HEK293T (cell line): ENCODE measurements around the gene AOC1.

Experiments used
- CTCF ChIA-PET: fragments of 350-600 bp; formaldehyde crosslinking; extraction: SDS; loops from one replicate; lab custom pipeline; 2021; ENCODE audit warnings: antibody characterized with exemption, inconsistent platforms; lab: Yijun Ruan, JAX
- POLR2A ChIA-PET: fragments of 350-600 bp; formaldehyde crosslinking; extraction: SDS; loops from one replicate; lab custom pipeline; 2020; ENCODE audit warnings: antibody characterized with exemption, inconsistent platforms; lab: Yijun Ruan, JAX
- DNase-seq: peaks from one replicate; pipeline ENCODE4 v3.0.0; 2012; ENCODE audit warnings: mixed read lengths; ENCODE audit errors: extremely low spot score
- ARNT ChIP-seq: fragments of 450-650 bp; IDR thresholded peaks from 2 replicates; pipeline ENCODE4 v1.6.1; 2017; ENCODE audit warnings: mild to moderate bottlenecking
- BHLHE40 ChIP-seq: fragments of 450-650 bp; IDR thresholded peaks from 2 replicates; pipeline ENCODE4 v1.6.1; 2016; ENCODE audit warnings: mild to moderate bottlenecking, moderate library complexity, borderline replicate concordance
- CTBP1 ChIP-seq: fragments of 450-650 bp; IDR thresholded peaks from 2 replicates; pipeline ENCODE4 v1.6.1; 2016; ENCODE audit warnings: borderline replicate concordance
- ELF4 ChIP-seq: fragments of 450-650 bp; IDR thresholded peaks from 2 replicates; pipeline ENCODE4 v1.6.1; 2017; ENCODE audit warnings: antibody characterized with exemption
- FOXA1 ChIP-seq: fragments of 450-650 bp; IDR thresholded peaks from 2 replicates; pipeline ENCODE4 v1.6.1; 2016; ENCODE audit warnings: mild to moderate bottlenecking
- FOXK2 ChIP-seq: fragments of 450-650 bp; IDR thresholded peaks from 2 replicates; pipeline ENCODE4 v1.6.1; 2016; ENCODE audit warnings: mild to moderate bottlenecking
- FOXM1 ChIP-seq: fragments of 450-650 bp; IDR thresholded peaks from 2 replicates; pipeline ENCODE4 v1.6.1; 2017; ENCODE audit warnings: mild to moderate bottlenecking, borderline replicate concordance
- HDGF ChIP-seq: fragments of 450-650 bp; IDR thresholded peaks from 2 replicates; pipeline ENCODE4 v1.6.1; 2017; ENCODE audit warnings: antibody characterized with exemption, borderline replicate concordance
- L3MBTL2 ChIP-seq: fragments of 450-650 bp; conservative IDR thresholded peaks from 2 replicates; pipeline ENCODE4 v1.6.1; 2016; ENCODE audit warnings: mild to moderate bottlenecking
- LEF1 ChIP-seq: fragments of 450-650 bp; IDR thresholded peaks from 2 replicates; pipeline ENCODE4 v1.6.1; 2017; ENCODE audit warnings: mild to moderate bottlenecking, borderline replicate concordance
- NFRKB ChIP-seq: fragments of 450-650 bp; IDR thresholded peaks from 2 replicates; pipeline ENCODE4 v1.6.1; 2016; ENCODE audit warnings: mild to moderate bottlenecking, moderate library complexity
- SP1 ChIP-seq: fragments of 450-650 bp; IDR thresholded peaks from 2 replicates; pipeline ENCODE4 v1.6.1; 2017
- SUZ12 ChIP-seq: fragments of 450-650 bp; IDR thresholded peaks from 2 replicates; pipeline ENCODE4 v1.6.1; 2016; ENCODE audit warnings: mild to moderate bottlenecking
- TARDBP ChIP-seq: fragments of 450-650 bp; IDR thresholded peaks from 2 replicates; pipeline ENCODE4 v1.6.1; 2016
- ZNF384 ChIP-seq: fragments of 450-650 bp; IDR thresholded peaks from 2 replicates; pipeline ENCODE4 v1.6.1; 2016
- TF ChIP-seq, protein P1 (sequence below): fragments of 450-650 bp; IDR thresholded peaks from 2 replicates; pipeline ENCODE4 v1.6.1; 2016

Gene AOC1

DNA sequence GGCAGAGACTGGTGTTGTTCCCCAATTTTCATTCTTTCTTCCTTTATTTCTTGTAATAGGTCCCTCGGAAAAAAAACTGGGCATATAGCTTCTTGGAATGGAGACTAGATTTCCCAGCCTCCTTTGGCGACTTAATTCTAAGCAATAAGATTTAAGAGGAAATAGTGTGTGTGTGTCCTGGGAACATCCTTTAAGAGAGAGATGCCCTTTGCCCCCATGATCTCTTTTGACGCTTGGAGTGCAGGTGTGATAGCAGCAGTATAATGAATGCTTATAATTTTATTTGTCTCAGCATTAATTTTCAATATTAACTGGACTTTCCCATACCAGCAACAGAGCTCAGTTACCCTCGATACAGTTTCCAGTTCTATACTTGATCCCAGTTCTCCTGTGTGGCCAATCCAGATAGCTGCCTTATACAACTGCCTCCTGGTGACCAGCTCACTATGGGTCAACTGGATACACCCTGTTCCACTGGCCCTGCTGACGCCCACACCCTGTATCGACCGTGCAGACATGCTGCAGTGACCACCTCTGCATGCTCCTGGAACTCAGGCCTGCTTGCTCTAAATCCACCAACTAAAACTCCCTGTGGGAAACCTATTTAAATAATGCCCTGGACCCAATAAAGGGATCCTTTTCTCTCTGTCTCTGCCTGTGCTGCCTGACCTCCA, 37.9 kb upstream of the AOC1 start:
- no peak for TF ChIP-seq HDGF
- no peak for TF ChIP-seq NFRKB
- TF ChIP-seq L3MBTL2 = no peak
- no peak for TF ChIP-seq SP1
- TF ChIP-seq, protein P1, sequence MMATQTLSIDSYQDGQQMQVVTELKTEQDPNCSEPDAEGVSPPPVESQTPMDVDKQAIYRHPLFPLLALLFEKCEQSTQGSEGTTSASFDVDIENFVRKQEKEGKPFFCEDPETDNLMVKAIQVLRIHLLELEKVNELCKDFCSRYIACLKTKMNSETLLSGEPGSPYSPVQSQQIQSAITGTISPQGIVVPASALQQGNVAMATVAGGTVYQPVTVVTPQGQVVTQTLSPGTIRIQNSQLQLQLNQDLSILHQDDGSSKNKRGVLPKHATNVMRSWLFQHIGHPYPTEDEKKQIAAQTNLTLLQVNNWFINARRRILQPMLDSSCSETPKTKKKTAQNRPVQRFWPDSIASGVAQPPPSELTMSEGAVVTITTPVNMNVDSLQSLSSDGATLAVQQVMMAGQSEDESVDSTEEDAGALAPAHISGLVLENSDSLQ = no peak
- TF ChIP-seq LEF1 = no peak
- no peak for TF ChIP-seq CTBP1
- TF ChIP-seq FOXA1 = no peak
- no peak for TF ChIP-seq FOXK2
- no peak for TF ChIP-seq FOXM1
- no peak for TF ChIP-seq ELF4
- TF ChIP-seq ARNT = no peak
- CTCF ChIA-PET = interaction anchor here (0.7 to 1.4 kb wide), 2 partner anchors 26 to 84 kb away, joined by 3 to 4 read pairs; no protein-coding TSS in a partner anchor
- no peak for DNase-seq
- POLR2A ChIA-PET = no interaction called here

DNA sequence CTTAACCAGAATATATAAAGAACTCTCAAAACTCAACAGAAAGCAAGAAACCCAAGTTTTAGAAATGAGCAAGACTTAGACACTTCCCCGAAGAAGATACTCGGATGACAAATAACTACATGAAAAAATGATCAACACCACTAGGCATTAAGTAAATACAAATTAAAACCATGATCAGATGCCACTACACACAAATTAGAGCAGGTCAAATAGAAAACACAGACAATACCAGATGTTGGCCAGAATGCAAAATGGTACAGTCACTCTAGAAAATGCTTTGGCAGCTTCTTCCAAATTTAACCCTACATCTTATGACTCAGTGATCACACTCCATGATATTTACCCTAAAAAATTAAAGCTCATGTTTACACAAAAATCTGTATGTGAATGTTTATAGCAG, 33.3 kb upstream of the AOC1 start:
- TF ChIP-seq FOXM1 (no peak), CTBP1 (no peak)
- DNase-seq = no peak
- CTCF ChIA-PET = interaction anchor here (1.3 kb wide), 1 partner anchor 28 kb away, joined by 3 read pairs; no protein-coding TSS in a partner anchor
- POLR2A ChIA-PET = no interaction called here

DNA sequence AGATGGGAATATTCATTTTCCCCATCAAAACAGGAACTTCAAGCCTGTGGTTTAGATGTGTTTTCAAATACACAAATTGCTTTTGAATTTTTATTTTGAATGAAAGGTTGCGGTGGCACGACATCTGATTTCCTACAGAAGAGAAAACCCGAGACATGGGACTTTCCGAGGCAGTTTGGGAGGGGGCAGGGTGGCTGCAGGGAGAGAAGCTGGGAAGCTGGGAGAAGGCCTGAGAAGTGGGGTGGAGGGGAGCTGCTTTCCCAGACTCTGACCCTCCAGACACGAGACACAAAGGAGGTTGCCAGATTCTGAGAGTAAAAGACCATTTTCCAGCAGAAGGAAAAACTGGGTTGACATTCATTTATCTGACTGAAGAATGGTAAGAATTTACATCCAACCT, 32.2 kb upstream of the AOC1 start:
- CTCF ChIA-PET = interaction anchor here (0.5 kb wide), 1 partner anchor 24 kb away, joined by 5 read pairs; no protein-coding TSS in a partner anchor
- TF ChIP-seq HDGF (no peak), ZNF384 (no peak), CTBP1 (no peak), LEF1 (no peak), FOXM1 (no peak), FOXA1 (no peak), L3MBTL2 (no peak)
- POLR2A ChIA-PET = no interaction called here
- no peak for DNase-seq

DNA sequence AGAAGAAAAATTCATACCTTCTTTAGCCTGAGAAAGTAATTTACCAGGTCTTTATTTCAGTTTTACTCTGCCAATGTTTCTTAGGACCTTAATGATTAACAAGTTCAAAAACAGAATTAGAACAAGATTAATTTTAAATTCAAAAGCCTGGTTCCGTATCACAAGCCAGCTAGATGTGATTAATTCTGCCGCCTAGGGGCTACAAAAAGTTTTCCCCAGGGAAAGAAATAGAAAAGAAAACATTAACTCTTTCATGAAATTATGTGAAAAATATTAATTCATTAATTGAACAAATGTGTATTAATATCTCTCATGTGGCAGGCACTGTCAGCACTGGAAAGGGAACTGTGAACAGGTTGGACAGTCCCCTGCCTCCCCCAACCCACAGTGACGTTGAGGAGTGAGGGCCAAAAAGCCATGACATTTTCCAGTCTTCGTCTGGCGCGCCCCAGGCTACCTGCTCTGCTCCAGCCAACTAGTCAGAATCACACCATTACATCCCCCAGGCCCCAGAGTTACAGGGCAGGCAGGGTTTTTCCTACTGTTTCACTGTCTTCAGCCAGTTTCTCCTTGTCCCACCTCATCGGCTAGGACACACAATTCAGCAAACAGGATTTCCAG, 31.6 kb upstream of the AOC1 start:
- no peak for DNase-seq
- CTCF ChIA-PET = interaction anchor here (0.5 kb wide), 1 partner anchor 23 kb away, joined by 5 read pairs; no protein-coding TSS in a partner anchor

DNA sequence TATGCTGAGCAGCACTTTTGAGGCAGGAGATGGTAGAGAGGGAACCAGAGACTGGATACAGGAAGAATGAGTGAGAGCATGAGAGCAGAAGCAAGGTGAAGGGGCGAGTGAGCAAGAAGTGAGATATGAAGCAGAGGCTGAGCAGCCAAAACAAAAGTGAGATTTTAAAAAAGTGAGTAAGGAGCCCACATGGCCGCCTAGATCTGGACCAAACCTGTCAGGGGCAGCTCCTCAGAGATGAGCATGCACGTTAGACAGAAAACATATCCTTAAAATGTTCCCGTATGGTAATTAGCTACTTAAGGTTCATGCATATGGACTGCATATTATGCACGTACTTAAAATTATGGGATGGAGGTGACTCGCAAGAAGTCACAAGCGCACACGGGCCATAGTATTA, 29.3 kb upstream of the AOC1 start:
- CTCF ChIA-PET = no interaction called here
- POLR2A ChIA-PET = no interaction called here
- peak; percentile 3 for DNase-seq
- no peak for TF ChIP-seq FOXK2
- TF ChIP-seq HDGF = no peak
- no peak for TF ChIP-seq NFRKB
- no peak for TF ChIP-seq TARDBP
- TF ChIP-seq CTBP1 = no peak
- no peak for TF ChIP-seq SP1
- TF ChIP-seq SUZ12 = no peak
- TF ChIP-seq LEF1 = no peak
- TF ChIP-seq ARNT = no peak

More for the DNA sequence above, 31.6 kb upstream of the AOC1 start:
- POLR2A ChIA-PET = no interaction called here
- TF ChIP-seq ZNF384 (no peak), ELF4 (no peak), HDGF (no peak), BHLHE40 (no peak), CTBP1 (no peak), NFRKB (no peak), LEF1 (no peak), FOXK2 (no peak), SUZ12 (no peak), TARDBP (no peak), FOXM1 (no peak)

DNA sequence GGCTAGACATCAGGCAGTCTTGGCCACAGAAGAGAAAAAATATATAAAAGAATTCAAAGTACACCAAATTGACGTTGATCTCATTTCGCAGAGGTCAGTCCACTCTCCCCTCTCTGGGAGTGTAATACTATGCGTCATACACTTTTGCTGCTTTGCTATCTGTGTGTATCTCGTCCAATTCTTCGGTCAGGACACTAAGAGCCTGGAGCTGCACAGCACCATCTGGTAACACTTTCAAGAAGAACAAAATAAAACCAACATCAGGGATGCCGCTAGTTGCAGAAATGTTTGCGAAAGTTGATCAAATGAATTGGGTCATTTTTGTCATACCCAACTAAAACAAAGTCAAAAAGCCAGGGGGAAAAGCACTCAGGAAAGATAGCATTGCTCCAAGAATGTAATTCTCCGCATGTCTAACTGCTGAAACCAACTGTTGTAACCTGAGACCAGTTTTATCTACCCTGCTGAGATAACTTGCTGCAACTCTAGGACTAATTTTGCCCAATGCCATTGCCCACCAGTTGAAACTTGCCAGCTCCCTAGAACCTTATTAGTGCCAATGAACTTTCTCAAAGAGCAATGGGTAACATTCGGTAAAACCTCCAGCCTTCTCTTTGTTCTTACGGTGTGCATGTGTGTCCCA, 28.7 kb upstream of the AOC1 start:
- CTCF ChIA-PET = interaction anchor here (0.6 kb wide), 1 partner anchor 8 kb away, joined by 7 read pairs; no protein-coding TSS in a partner anchor
- POLR2A ChIA-PET = no interaction called here
- TF ChIP-seq CTBP1 (no peak), NFRKB (no peak), FOXK2 (no peak), LEF1 (no peak), L3MBTL2 (no peak), TARDBP (no peak), ARNT (no peak)
- TF ChIP-seq, protein P1 = no peak

More for the DNA sequence above, 28.7 kb upstream of the AOC1 start:
- peak; percentile 13 for DNase-seq
